H7 (cell line): ENCODE data around the gene RIPK3. TPM values are rescaled to one million over a fixed set of nuclear protein-coding genes. Genes with fewer than 3 reads are reported as not detected.
A peak's percentile ranks its signal among the peaks of the same experiment; 100 is the strongest.

Source experiments
- DNase-seq: peaks from one replicate; pipeline ENCODE4 v3.0.0; 2012
- H3K27me3 ChIP-seq: 2 replicates; pipeline ENCODE4 v1.6.0; 2011; ENCODE audit warnings: mild to moderate bottlenecking, low read length; ENCODE audit not compliant: control insufficient read depth, insufficient read depth
- H3K36me3 ChIP-seq: replicated peaks from 2 replicates; pipeline ENCODE4 v1.5.1; 2011; ENCODE audit warnings: low read length; ENCODE audit not compliant: control insufficient read depth, insufficient read depth
- H3K4me3 ChIP-seq: 2 replicates; pipeline ENCODE4 v1.5.1; 2011; ENCODE audit warnings: low read depth, mild to moderate bottlenecking, control low read depth, low read length, moderate library complexity; ENCODE audit not compliant: insufficient read depth
- total RNA-seq: library from RNA; depleted of rRNA; stranded (reverse); fragments of >200 nt; shearing (Covaris generic); gene quantifications from 2 replicates; pipeline ENCODE4 v1.2.3, GENCODE V29; 2014

The RIPK3 gene
- total RNA-seq, 1 experiment from 2014 or later = not detected

DNA sequence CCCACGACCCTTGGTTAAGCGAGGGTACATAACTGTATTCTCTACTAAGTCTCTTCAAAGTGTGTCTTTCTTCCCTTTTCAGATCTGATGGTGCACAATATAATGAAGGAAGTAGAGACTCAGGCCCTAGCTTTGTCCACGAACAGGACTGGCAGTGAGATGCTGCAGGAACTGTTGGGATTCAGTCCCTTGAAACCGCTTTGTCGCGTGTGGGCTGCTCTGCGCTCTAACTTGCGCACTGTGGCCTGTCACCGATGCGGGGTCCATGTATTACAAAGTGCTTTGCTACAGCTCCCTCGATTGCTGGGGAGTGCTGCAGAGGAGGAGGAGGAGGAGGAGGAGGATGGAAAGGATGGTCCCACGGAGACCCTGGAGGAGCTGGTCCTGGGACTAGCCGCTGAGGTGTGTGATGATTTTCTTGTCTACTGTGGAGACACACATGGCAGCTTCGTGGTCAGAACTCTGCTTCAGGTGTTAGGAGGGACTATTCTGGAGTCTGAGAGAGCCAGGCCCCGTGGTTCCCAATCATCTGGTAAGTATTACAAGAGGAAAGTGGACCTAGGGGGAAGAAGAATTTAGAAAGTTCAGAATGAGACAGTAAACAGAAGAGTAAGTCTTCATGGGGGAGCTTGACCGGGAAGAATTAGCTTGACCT is 39.3 kb downstream of the RIPK3 start:
- no peak for DNase-seq
- peaks cover 35% of the 10 kb centered on the region for H3K36me3 ChIP-seq
- no peaks in the 10 kb centered on the region for H3K27me3 ChIP-seq
- H3K4me3 ChIP-seq = peak overlapping the region; percentile 82

DNA sequence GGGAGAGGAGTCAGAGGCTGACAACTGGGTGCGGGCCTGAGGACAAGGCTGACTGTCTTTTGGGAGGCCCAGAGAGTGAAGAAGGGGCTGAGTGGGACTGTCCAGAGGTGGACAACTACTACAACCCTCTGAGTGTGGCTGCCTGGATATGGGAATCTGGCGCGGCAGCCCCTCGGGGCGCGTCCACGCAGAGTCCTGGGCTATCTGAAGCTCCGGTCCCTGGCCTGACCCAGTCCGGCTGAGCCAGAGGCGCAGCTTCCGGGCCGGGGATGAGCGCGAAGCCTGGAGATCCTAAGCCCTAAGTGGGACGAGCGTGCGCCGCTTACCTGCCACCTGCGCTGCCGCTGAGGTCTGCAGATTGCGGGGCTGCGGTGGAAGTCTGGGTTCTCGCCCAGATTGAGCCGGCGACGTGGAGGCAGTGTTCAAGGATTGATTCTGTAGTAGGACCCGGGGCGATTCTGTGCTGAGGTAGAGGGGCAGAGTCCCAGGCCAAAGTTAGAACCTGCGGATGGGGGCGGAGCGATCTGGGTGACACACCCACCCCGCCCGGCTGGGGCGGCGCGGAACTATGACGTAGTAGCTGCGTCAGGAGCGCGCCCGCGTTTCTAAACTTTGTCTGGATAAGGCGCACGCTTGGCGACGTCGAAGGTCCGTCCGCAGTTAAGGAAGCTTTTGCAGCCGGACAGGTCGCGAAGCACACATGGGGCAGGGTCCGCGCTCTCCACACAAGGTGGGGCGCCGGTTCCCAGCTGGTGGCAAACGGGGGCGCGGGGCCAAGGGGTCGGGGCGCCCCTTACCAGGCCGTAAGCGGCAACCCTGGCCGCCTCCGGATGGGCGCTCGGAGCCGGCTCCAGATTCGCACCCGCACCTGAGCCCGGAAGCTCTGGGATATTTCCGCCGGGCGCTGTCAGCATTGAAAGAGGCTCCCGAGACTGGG is 40.3 kb downstream of the RIPK3 start, which contains the start of the genes DHRS1 and NOP9:
DHRS1 (minus strand) TSS at position 526 of the 937 bp plus-strand sequence. CDS start 674 bp downstream, outside the sequence.
NOP9 (plus strand) TSS at position 596 of the 937 bp plus-strand sequence; CDS start at position 701, 105 bp downstream.
- Histone ChIP-seq H3K36me3 (peaks cover 30% of the 10 kb centered on the region), H3K27me3 (no peaks in the 10 kb centered on the region), H3K4me3 (peak within 1 kb of the TSS; percentile 82)
- DNase-seq = peak; percentile 99

DNA sequence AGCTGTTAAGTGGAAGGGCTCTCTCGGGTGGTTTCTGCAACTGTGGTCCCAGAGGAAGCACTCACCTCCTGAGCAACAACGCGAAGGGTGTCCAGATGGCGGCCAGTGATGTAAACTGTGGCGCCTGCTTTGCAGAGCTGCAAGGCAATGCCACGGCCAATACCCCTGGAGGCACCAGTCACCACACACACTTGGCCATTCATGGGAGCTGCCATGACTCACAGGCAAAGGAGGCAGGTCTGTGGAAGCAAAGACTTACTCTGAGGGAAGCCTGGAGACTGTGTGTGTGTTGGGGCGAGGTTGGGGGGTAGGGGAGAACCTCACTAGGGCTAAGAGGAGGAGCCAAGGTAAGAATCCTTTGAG is 40.9 kb downstream of the RIPK3 start:
- H3K27me3 ChIP-seq = no peaks in the 10 kb centered on the region
- DNase-seq = no peak

DNA sequence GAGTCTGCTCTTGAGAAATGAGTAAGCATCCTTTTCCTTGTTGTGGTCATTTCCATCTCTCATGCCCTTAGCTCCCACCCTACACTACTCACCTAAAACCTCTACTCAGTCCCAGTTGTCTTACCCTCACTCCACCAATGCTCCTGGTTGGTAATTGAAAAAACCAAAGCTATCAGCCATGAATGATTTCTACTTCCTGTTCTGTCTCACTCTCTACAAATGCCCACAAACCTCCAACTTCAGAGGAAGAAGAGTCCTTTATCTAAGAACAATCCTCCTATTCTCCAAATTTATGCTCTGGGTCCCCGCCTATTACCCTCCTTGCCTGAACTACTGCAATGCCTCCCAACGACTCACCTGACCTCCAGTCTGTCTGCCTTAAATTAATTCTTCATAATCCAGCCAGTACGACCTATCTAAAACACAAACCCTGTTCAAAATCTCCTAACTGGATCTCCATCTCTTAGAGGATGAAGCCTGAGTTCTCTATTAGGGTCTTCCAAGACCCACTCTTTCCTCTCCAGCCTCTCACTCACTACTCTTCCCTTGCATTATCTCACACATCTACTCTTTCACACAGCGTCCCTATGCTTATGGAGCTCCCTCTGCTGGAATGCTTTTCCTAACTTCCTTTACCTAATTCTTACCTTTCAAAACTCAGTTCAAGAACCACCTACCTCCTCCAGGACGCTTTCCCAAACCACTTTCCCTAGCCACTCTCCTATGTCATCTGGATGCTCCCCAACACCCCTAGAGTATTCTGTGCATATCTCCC is 42.4 kb downstream of the RIPK3 start:
- peaks cover 12% of the 10 kb centered on the region for H3K36me3 ChIP-seq
- H3K4me3 ChIP-seq = no peak overlapping the region
- no peaks in the 10 kb centered on the region for H3K27me3 ChIP-seq
- peak; percentile 75 for DNase-seq

More for the DNA sequence above, 40.9 kb downstream of the RIPK3 start:
- peak overlapping the region; percentile 82 for H3K4me3 ChIP-seq
- peaks cover 24% of the 10 kb centered on the region for H3K36me3 ChIP-seq

DNA sequence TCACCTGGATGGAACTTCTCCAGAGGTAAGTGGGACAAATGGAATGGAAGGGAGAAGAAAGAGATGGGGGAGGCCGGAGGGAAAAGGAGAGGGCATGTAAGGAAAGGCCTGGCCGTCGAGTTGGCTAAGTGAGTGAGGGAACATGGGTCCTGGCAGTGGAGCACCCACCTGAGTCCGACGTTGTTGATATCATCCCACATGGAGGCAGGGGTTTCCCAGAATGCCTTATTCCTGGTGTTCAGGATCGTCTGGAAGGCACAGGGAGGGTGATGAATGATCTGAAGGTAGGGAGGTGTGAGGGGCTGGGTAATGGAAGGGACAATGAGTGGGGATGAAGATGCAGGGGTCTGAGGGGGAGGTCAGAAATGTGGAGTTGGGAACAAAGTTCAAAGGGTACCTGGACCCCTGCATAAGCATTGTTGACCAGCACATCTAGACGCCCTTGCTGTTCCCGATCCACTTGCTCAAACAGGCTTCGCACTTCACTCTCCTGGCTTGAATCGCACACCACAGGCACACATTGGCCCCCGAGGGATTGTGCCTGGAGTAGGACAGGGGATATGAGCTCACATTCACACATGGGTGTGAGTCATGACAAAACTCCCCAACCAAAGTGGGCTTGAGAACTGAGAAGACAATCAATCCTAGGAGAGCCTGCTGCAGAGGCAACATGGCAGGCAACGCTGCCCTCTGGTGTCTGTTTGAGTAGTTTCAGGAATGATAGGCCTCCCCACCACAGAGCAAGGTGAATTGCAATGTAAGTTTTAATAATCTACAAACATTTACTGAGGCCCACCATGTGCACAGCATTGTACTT is 43.2 kb downstream of the RIPK3 start:
- H3K4me3 ChIP-seq = no peak overlapping the region
- peaks cover 5% of the 10 kb centered on the region for H3K36me3 ChIP-seq
- DNase-seq = peak; percentile 85
- no peaks in the 10 kb centered on the region for H3K27me3 ChIP-seq

DNA sequence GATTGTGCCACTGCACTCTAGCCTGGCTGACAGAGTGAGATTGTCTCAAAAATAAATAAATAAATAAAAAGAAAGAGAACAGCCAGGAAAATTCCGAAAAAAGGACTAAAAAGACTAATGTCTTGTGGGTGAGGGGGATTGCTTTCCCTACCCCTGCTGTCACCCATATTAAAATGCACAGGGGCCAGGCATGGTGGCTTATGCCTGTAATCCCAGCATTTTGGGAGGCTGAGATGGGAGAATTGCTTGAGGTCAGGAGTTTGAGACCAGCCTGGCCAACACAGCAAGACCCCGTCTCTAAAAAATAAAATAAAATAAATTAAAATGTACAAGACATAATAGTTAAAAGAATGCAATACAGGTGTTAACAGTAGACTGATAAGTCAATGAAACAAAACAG is 46.3 kb downstream of the RIPK3 start:
- no peak for DNase-seq
- H3K27me3 ChIP-seq = no peaks in the 10 kb centered on the region
- H3K4me3 ChIP-seq = no peak overlapping the region
- H3K36me3 ChIP-seq = peaks cover 8% of the 10 kb centered on the region

DNA sequence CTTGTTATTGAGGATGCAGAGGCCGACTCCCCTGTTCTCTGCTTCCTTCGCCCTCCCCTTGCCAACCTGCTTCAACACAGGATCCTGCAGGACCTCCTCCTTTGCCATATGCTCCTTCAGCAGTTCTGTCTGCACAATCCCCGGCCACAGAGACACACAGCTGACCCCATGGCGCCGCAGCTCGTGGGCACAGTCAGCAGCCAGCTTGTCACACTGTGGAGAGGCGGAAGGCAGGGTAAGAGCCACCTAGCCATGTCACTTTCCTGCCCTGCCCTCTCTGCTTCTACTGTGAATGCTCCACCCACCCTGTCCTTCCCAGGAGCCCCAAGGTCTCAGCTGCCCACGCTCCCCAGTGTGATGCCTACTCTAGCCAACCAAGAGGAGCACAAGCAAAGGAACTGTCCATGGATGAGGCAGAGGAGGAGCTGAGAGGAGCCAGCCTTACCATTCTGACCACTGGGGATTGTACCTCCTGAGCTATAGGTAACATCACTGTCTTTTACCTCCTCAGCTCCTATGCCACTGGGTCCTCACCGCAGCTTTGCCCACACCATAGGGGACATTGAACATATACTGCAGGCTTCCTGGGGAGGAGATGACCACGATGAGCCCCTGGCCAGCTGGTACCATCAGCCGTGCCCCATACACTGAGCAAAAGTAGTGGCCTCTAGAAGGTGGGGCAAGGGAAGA is 47.5 kb downstream of the RIPK3 start:
- Histone ChIP-seq H3K4me3 (no peak overlapping the region), H3K27me3 (no peaks in the 10 kb centered on the region), H3K36me3 (peaks cover 8% of the 10 kb centered on the region)
- no peak for DNase-seq

DNA sequence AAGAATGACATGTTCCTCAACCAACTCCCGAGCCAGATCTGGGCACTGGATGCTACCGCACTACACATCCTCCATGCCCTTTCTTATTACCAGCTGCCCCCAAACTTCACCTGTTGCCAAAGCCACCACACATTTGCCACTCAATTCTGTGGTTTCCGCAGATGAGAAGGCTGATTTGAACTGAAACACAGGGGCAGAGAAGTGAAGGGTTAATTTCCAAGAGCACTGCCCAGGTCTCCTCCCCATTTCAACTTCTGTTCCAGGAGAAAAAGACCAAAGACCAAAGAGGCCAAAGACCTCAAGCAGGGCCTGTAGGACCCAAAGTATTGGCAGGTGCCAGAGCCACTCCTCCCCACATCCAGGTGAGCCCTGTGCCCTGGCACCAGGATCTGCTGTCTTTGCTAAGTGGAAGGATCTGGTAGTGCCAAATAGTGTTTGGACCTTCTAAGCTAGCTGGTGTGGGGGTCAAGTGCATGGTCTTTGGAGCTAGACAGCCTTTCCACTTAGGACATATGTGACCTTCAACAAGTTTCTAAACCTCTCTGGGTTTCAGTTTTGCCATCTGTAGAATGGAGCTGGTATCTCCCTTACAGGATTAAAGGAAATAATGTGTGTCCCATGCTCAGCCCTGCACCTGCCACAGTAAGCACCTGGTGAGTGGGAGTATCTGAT is 48.2 kb downstream of the RIPK3 start:
- H3K4me3 ChIP-seq = no peak overlapping the region
- H3K36me3 ChIP-seq = peaks cover 8% of the 10 kb centered on the region
- H3K27me3 ChIP-seq = no peaks in the 10 kb centered on the region
- DNase-seq = no peak

DNA sequence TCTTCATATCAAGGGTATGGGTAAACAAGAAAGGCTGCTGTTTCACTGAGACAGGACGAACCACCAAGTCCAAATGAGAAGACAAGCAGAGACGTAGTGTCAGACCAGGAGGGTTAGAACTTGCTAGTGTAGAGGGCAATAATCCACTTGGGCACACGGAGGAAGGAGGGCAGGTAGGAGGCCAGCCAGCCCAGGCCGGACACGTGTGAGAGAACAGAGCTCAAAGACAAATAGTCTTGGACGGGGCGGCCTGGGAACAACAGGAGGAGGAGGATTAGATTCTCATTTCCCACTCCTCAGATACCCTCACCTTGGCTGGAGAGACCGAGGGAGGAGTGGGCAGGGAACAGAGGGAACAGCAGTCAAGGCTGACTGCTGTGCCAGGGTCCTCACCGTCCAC is 49.0 kb downstream of the RIPK3 start:
- Histone ChIP-seq H3K36me3 (peaks cover 7% of the 10 kb centered on the region), H3K4me3 (no peak overlapping the region), H3K27me3 (no peaks in the 10 kb centered on the region)
- no peak for DNase-seq

DNA sequence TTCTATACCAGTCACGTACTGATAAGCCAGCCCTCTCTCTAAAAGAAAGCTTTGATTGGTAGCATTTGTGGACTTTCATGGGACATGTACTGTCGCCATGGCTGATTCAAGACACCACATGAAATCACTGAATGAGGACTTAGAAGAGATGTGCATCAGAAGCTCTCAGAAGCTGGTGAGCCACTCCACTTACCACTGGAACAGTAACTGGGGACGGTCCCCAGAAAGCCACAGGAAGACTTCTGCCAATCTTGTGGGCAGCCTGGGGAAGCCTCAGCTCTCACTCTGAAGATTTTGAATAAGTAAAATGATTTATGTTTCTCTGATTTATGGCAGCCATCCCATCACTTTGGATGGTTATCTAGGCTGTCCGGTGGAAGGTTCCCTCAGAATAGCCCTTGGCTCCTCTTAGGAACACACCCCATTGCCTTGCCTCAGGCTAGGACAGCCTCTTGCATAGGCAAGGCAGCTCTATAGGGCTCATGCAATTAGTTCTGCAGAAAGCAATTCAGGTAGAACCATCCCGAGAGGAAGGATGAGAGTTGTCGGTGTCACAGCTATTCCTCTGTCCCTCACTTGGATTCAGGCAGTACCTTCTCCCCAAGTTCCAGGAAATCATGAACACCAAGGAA is 50.0 kb downstream of the RIPK3 start:
- Histone ChIP-seq H3K27me3 (no peaks in the 10 kb centered on the region), H3K4me3 (no peak overlapping the region), H3K36me3 (peaks cover 4% of the 10 kb centered on the region)
- no peak for DNase-seq

DNA sequence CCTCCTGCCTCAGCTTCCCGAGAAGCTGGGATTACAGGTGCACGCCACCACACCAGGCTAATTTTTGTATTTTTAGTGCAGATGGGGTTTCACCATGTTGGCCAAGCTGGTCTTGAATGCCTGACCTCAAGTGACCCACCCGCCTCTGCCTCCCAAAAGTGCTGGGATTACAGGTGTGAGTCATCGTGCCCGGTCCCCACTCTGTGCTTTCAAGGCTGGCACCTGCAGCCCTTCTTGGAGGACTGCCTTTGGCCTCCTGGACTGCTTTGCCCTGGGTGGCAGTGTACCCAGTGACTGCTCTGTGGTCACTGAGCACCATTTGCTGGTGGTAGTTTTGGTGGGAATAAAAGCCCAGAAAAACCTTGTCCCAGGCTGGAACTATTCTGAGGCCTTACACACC is 52.8 kb downstream of the RIPK3 start:
- Histone ChIP-seq H3K36me3 (peaks cover 4% of the 10 kb centered on the region), H3K27me3 (no peaks in the 10 kb centered on the region), H3K4me3 (no peak overlapping the region)
- DNase-seq = no peak
